Breast epithelium (tissue), 4 donors: ENCODE results near the gene ARL3. TPM values are rescaled to one million over a fixed set of nuclear protein-coding genes. Genes with fewer than 3 reads are reported as not detected.

Experiments used
- DNase-seq, 2 donors: peaks; one replicate each; pipeline ENCODE4 v3.0.0-alpha.2; 2019; ENCODE audit warnings: low spot score in 2 of 2
- H3K27ac ChIP-seq, 2 donors: fragments of 200-600 bp; sonication (generic) in 1 of 2; one replicate each; pipeline ENCODE4 v1.5.1; 2016 to 2019; ENCODE audit warnings: mild to moderate bottlenecking in 1 of 2
- H3K27me3 ChIP-seq, 2 donors: fragments of 200-600 bp; sonication (generic) in 1 of 2; one replicate each; pipeline versions ENCODE4 v1.5.1 to v1.6.0; 2017 to 2019; ENCODE audit warnings: control low read depth in 1 of 2, mild to moderate bottlenecking in 1 of 2
- H3K36me3 ChIP-seq: fragments of 200-600 bp; one replicate; pipeline ENCODE4 v1.5.1; 2019
- H3K4me1 ChIP-seq, 2 donors: fragments of 200-600 bp; sonication (generic); one replicate each; pipeline ENCODE4 v1.5.1; 2016 to 2019; ENCODE audit warnings: control low read depth in 1 of 2
- H3K4me3 ChIP-seq, 3 donors: fragments of 200-600 bp; sonication (generic); 1 replicate in 2 of 3; 2 replicates in 1 of 3; pipeline ENCODE4 v1.5.1; 2016 to 2019; ENCODE audit warnings: mild to moderate bottlenecking in 3 of 3, moderate library complexity in 2 of 3
- H3K9me3 ChIP-seq, 2 donors: fragments of 200-600 bp; sonication (generic) in 1 of 2; one replicate each; pipeline ENCODE4 v1.5.1; 2016 to 2019; ENCODE audit warnings: control low read depth in 1 of 2
- POLR2A ChIP-seq: fragments of 450-650 bp; IDR thresholded peaks from one replicate; pipeline ENCODE4 v1.6.1; 2016; ENCODE audit warnings: antibody characterized with exemption, mild to moderate bottlenecking, moderate library complexity
- POLR2AphosphoS5 ChIP-seq, 3 donors: sonication (generic); formaldehyde crosslinking; IDR thresholded peaks; one replicate each; pipeline ENCODE4 v1.6.1; 2017; ENCODE audit warnings: antibody characterized with exemption in 3 of 3
- intact Hi-C: fragments of 100-400 bp; cut with DNase I; formaldehyde crosslinking; loops from one replicate; pipeline ENCODE4 v1.15.1; 2023; ENCODE audit warnings: low total_unique reads
- total RNA-seq, 3 donors: library from RNA; depleted of rRNA; stranded (reverse); fragments of >200 nt; gene quantifications; one replicate each; pipeline ENCODE4 v1.1.0, GENCODE V29; 2016
- TF ChIP-seq, protein P1 (sequence below), 3 donors: fragments of 450-650 bp; IDR thresholded peaks; one replicate each; pipeline ENCODE4 v1.5.1; 2016 to 2017; ENCODE audit warnings: antibody characterized with exemption in 3 of 3, mild to moderate bottlenecking in 3 of 3, moderate library complexity in 3 of 3

Gene ARL3
- total RNA-seq, 3 donors from 2014 or later = 5.1 to 7.3 (median 5.9) TPM

DNA sequence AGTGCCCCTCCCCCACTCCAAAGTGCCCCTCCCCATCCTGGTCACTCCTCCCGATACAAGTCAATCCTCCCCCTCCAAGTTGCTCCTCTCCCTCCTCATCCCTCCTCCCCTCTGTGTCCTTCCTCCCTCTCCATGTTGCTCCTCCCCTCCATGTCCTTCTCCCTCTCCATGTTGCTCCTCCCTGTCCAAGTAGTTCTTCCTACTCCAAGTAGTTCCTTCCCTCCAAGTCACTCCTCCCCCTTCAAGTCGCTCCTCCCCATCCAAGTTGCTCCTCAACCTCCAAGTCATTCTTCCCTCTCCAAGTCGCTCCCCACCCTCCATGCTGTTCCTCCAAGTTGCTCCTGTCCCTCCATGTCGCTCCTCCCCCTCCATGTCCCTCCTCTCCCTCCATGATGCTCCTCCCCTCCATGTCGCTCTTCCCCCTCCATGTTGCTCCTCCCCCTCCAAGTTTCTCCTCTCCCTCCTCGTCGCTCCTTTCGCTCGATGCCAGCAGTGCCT, 20.9 kb upstream of the ARL3 start:
- intact Hi-C loops = no loop called here
- Histone ChIP-seq H3K27ac (no peak overlapping the region), H3K4me3 (peak overlapping the region in 1 of 3 donors; percentile 4), H3K9me3 (no peaks in the 10 kb centered on the region), H3K27me3 (no peaks in the 10 kb centered on the region), H3K36me3 (no peaks in the 10 kb centered on the region), H3K4me1 (no peaks in the 10 kb centered on the region)
- DNase-seq = no peak
- TF ChIP-seq, protein P1, sequence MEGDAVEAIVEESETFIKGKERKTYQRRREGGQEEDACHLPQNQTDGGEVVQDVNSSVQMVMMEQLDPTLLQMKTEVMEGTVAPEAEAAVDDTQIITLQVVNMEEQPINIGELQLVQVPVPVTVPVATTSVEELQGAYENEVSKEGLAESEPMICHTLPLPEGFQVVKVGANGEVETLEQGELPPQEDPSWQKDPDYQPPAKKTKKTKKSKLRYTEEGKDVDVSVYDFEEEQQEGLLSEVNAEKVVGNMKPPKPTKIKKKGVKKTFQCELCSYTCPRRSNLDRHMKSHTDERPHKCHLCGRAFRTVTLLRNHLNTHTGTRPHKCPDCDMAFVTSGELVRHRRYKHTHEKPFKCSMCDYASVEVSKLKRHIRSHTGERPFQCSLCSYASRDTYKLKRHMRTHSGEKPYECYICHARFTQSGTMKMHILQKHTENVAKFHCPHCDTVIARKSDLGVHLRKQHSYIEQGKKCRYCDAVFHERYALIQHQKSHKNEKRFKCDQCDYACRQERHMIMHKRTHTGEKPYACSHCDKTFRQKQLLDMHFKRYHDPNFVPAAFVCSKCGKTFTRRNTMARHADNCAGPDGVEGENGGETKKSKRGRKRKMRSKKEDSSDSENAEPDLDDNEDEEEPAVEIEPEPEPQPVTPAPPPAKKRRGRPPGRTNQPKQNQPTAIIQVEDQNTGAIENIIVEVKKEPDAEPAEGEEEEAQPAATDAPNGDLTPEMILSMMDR (IDR thresholded peaks at IDR 0.05) = no peak
- TF ChIP-seq POLR2A (no peak), POLR2AphosphoS5 (IDR thresholded peaks at IDR 0.05) (no peak)

DNA sequence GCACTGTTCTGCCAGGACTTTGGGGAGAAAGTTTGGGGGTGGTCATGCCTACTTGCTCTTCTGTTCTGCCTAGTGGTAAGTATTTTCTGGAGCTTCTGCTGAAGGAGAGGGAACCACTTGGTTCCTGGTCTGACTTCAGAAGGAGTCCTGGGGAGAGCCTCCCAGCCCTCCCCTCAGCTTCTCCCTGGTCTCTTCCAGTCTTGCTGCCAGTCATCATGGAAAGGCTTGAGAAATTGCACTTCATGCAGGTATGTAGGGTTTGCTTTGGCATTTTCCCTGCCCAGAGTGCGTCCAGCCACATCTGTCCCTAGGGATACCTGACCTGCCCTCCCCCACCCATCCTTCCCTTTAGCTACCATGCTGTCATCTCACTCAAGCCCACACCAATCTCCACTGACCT, 18.5 kb upstream of the ARL3 start:
- no peak for DNase-seq

DNA sequence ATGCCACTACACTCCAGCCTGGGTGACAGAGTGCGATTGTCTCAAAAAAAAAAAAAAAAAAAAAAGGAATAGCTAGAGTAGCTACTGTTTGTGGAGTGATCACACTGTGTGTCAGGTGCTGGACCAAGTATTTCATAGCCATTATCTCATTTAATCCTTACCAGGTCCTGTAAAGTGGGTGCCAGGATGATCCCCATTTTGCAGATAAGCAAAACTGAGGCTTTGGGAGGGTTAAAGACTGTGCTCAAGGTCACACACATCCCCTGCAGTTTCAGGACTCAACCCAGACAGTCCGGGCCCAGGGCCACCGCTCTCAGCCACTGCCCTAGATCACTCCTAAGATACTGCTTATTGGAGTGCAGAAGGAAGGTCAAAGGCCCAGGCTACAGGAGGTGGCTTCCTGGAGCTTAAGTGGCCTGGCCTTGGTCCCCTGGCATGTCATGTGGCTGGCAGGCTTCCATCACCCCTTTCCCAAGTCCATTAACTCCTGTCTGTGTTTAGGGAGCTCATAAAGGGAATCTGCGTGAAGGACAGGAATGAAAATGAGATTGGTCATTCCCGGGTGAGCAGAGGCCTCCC, 17.1 kb upstream of the ARL3 start:
- Histone ChIP-seq H3K4me3 (no peak overlapping the region), H3K27ac (no peak overlapping the region), H3K27me3 (no peaks in the 10 kb centered on the region), H3K9me3 (no peaks in the 10 kb centered on the region), H3K4me1 (no peaks in the 10 kb centered on the region), H3K36me3 (no peaks in the 10 kb centered on the region)
- intact Hi-C loops = no loop called here
- DNase-seq = no peak
- TF ChIP-seq, protein P1 (IDR thresholded peaks at IDR 0.05) = no peak
- TF ChIP-seq POLR2A = no peak
- TF ChIP-seq POLR2AphosphoS5 (IDR thresholded peaks at IDR 0.05) = no peak

More for the DNA sequence above, 18.5 kb upstream of the ARL3 start:
- intact Hi-C loops = no loop called here
- no peaks in the 10 kb centered on the region for H3K9me3 ChIP-seq
- H3K36me3 ChIP-seq = no peaks in the 10 kb centered on the region
- no peaks in the 10 kb centered on the region for H3K27me3 ChIP-seq
- no peaks in the 10 kb centered on the region for H3K4me1 ChIP-seq
- H3K27ac ChIP-seq = no peak overlapping the region
- H3K4me3 ChIP-seq = no peak overlapping the region
- TF ChIP-seq, protein P1 (IDR thresholded peaks at IDR 0.05) = no peak
- TF ChIP-seq POLR2AphosphoS5 (IDR thresholded peaks at IDR 0.05) (no peak), POLR2A (no peak)

DNA sequence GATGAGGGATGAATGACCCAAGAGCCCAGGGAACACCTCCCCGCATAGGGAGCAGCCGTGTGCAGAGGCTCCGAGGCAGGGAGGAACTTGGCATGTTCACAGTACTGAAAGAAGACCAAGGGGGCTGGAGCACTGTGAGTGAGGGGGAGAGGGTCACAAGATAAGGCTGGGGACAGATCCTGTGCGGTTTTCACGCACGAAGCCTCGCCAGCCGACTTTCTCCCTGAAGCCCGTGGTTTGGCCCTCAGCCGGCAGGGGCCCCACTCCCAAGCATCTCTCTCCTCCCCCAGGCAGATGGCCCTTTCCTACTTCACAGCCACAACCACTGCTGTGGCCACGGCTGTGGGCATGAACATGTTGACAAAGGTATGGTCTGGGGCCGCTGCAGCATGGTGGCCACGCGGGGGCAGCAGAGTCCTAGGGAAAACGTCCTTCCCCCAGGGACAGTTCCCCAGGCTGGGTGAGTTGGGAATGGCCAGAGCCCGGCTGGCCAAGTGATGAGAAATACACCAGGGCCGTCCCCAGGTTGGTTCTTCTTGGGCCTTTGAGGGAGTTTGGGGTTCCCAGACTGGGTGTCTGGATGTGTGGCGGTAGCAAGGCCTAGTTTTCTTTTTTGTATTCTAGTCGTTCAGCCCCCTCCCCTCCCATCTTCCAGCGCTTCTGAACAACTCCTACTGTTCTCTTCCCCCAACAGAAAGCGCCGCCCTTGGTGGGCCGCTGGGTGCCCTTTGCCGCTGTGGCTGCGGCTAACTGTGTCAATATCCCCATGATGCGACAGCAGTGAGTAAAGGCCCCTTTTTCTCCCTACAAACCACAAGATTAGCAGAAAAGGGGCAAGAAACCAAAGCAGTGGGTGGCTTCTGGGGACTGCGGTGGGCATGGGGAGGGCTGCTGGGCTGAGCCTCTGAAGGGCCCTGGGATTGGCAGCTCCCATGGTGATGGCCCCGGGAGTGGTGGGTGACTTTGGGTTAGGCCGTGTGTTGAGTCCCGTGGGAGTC, 15.1 kb upstream of the ARL3 start:
- no peaks in the 10 kb centered on the region for H3K9me3 ChIP-seq
- H3K27me3 ChIP-seq = no peaks in the 10 kb centered on the region
- peak; percentile 64 to 84 for DNase-seq
- no peak overlapping the region for H3K4me3 ChIP-seq
- H3K27ac ChIP-seq = no peak overlapping the region
- H3K36me3 ChIP-seq = no peaks in the 10 kb centered on the region
- no peaks in the 10 kb centered on the region for H3K4me1 ChIP-seq
- intact Hi-C loops = loop anchor here (10.0 kb wide), 1 partner anchor 175 kb away; no protein-coding TSS in a partner anchor
- TF ChIP-seq, protein P1 (IDR thresholded peaks at IDR 0.05) = peak; percentile 70 to 91 (median 88)
- TF ChIP-seq POLR2AphosphoS5 (IDR thresholded peaks at IDR 0.05) = peak in 1 of 3 donors; percentile 51
- no peak for TF ChIP-seq POLR2A
